ENCODE measurements around the gene ACTG1. TPM values are rescaled to one million over a fixed set of nuclear protein-coding genes. Genes with fewer than 3 reads are reported as not detected.

ACTG1 gene
- total and polyA plus RNA-seq, 9 of the 15 experiments (the other 6 are each of a cell fraction or from before 2014, with no cell fraction given) = 224 to 1,775 (median 568) TPM

GRCh38 chr17:81512562-81513371 is at the start of gene ACTG1 (continued):
- TF ChIP-seq STAG1 (CRISPR knock-in tag; IDR thresholded peaks at IDR 0.05; ENCODE audit: borderline replicate concordance) (0 out of 2 replicates have a peak, but pooled peaks have one; percentile 3), ETS2 (tag; IDR thresholded peaks at IDR 0.05; ENCODE audit: borderline replicate concordance, poor library complexity, severe bottlenecking) (no peak), RBM14 (IDR thresholded peaks at IDR 0.05; ENCODE audit: borderline replicate concordance, insufficient read depth, low read depth, low read length) (no peak; the same call in 1 of the 2 replicates), EHMT2 (IDR thresholded peaks at IDR 0.05) (no peak), KDM2B (CRISPR knock-in tag; IDR thresholded peaks at IDR 0.05) (peak; percentile 94; the same call in 1 of the 2 replicates), JUND (IDR thresholded peaks at IDR 0.05; ENCODE audit: borderline replicate concordance, low read depth, low read length) (peak; percentile 25; the same call in 1 of the 2 replicates), JUND (tag; IDR thresholded peaks at IDR 0.05; ENCODE audit: borderline replicate concordance, low read depth, low read length) (no peak), SRSF9 (IDR thresholded peaks at IDR 0.05; ENCODE audit: borderline replicate concordance, low read depth, low read length) (no peak), ZNF511 (CRISPR knock-in tag; IDR thresholded peaks at IDR 0.05) (peak; percentile 52; the same call in 1 of the 2 replicates), ATF2 (CRISPR knock-in tag; IDR thresholded peaks at IDR 0.05) (no peak), ZNF407 (IDR thresholded peaks at IDR 0.05; ENCODE audit: low read depth) (no peak), NR0B1 (IDR thresholded peaks at IDR 0.05; ENCODE audit: partially characterized antibody) (no peak), NR1H2 (CRISPR knock-in tag; IDR thresholded peaks at IDR 0.05) (no peak)

Measured in K562 (cell line).